GM12878 (cell line): ENCODE data around the gene RHOG. TPM values are rescaled to one million over a fixed set of nuclear protein-coding genes. Genes with fewer than 3 reads are reported as not detected.

Source experiments
- ETV6 ChIP-seq, 2 experiments: fragments of 450-650 bp in 1 of 2; IDR thresholded peaks in 1 of 2; conservative IDR thresholded peaks in 1 of 2; 2 replicates each; pipeline ENCODE4 v1.6.1; 2014; ENCODE audit warnings: antibody characterized with exemption in 1 of 2, borderline replicate concordance in 1 of 2, low read depth in 1 of 2, mild to moderate bottlenecking in 1 of 2, moderate library complexity in 1 of 2
- EZH2 ChIP-seq: IDR thresholded peaks from 2 replicates; pipeline ENCODE4 v1.6.1; 2012; ENCODE audit warnings: low read depth, mild to moderate bottlenecking, control low read depth, inconsistent platforms, low read length, borderline replicate concordance; ENCODE audit not compliant: control insufficient read depth
- MYC ChIP-seq: IDR thresholded peaks from 2 replicates; pipeline ENCODE4 v1.6.1; 2011; ENCODE audit warnings: mild to moderate bottlenecking, low read length, moderate library complexity, inconsistent platforms; ENCODE audit not compliant: insufficient read depth, insufficient replicate concordance, insufficient read length, severe bottlenecking
- RCOR1 ChIP-seq: conservative IDR thresholded peaks from 2 replicates; pipeline ENCODE4 v1.6.1; 2012; ENCODE audit warnings: low read depth, low read length, improper control_type of control experiment
- SMARCA5 ChIP-seq: fragments of 450-650 bp; IDR thresholded peaks from 2 replicates; pipeline ENCODE4 v1.6.1; 2017; ENCODE audit warnings: mild to moderate bottlenecking
- SUPT20H ChIP-seq: IDR thresholded peaks from 2 replicates; pipeline ENCODE4 v1.6.1; 2011; ENCODE audit warnings: low read depth, mild to moderate bottlenecking, low read length, moderate library complexity, borderline replicate concordance; ENCODE audit not compliant: control insufficient read depth
- ZNF24 ChIP-seq: fragments of 450-650 bp; IDR thresholded peaks from 2 replicates; pipeline ENCODE4 v1.6.1; 2017; ENCODE audit warnings: antibody characterized with exemption, mild to moderate bottlenecking
- ZSCAN29 ChIP-seq: fragments of 450-650 bp; IDR thresholded peaks from 2 replicates; pipeline ENCODE4 v1.6.1; 2017; ENCODE audit warnings: mild to moderate bottlenecking, moderate library complexity
- polyA plus RNA-seq, 11 experiments: library from polyadenylated mRNA; depleted of rRNA in 4 of 11; unstranded in 6 of 11; stranded (reverse) in 5 of 11; fragments of >200 nt; fragmentation: Nextera tagmentation in 4 of 11; fragmentation: Illumina TruSeq in 1 of 11; extraction: Ambion mirVana in 4 of 11; extraction: Trizol in 1 of 11; gene quantifications; 1 replicate in 1 of 11; 2 replicates in 10 of 11; pipeline versions ENCODE4 v1.2.1 to v1.2.3, GENCODE V29; 2011 to 2016; ENCODE audit warnings: inconsistent platforms in 2 of 11, missing spikeins in 2 of 11, low read depth in 1 of 11
- total RNA-seq, 4 experiments: library from RNA; depleted of rRNA in 3 of 4; stranded (reverse); fragments of >200 nt in 3 of 4; fragmentation: Illumina TruSeq in 1 of 4; extraction: Trizol in 1 of 4; gene quantifications; 2 replicates each; pipeline versions ENCODE4 v1.2.1 to v1.2.3, GENCODE V29; 2013 to 2021
- TF ChIP-seq, protein P1 (sequence below): fragments of 450-650 bp; IDR thresholded peaks from 2 replicates; pipeline ENCODE4 v1.6.1; 2018; ENCODE audit warnings: borderline replicate concordance, mild to moderate bottlenecking; ENCODE audit not compliant: partially characterized antibody
- TF ChIP-seq, protein P2 (sequence below): fragments of 450-650 bp; formaldehyde crosslinking; IDR thresholded peaks from 2 replicates; pipeline ENCODE4 v1.4.0; 2022; ENCODE audit warnings: mild to moderate bottlenecking, moderate library complexity
- TF ChIP-seq, protein P3 (sequence below): fragments of 450-650 bp; IDR thresholded peaks from 2 replicates; pipeline ENCODE4 v1.6.1; 2018; ENCODE audit warnings: mild to moderate bottlenecking, low read depth, moderate library complexity; ENCODE audit not compliant: partially characterized antibody
- TF ChIP-seq, protein P4 (sequence below): fragments of 450-650 bp; IDR thresholded peaks from 2 replicates; pipeline ENCODE4 v1.6.1; 2014; ENCODE audit warnings: mild to moderate bottlenecking
- TF ChIP-seq, protein P5 (sequence below): fragments of 450-650 bp; formaldehyde crosslinking; IDR thresholded peaks from 2 replicates; pipeline ENCODE4 v1.4.0; 2020; ENCODE audit warnings: mild to moderate bottlenecking, moderate library complexity

The RHOG gene
- total and polyA plus RNA-seq, 10 of the 15 experiments (the other 5 are each of a cell fraction or from before 2014, with no cell fraction given): 16.0 to 172 (median 94.8) TPM

DNA sequence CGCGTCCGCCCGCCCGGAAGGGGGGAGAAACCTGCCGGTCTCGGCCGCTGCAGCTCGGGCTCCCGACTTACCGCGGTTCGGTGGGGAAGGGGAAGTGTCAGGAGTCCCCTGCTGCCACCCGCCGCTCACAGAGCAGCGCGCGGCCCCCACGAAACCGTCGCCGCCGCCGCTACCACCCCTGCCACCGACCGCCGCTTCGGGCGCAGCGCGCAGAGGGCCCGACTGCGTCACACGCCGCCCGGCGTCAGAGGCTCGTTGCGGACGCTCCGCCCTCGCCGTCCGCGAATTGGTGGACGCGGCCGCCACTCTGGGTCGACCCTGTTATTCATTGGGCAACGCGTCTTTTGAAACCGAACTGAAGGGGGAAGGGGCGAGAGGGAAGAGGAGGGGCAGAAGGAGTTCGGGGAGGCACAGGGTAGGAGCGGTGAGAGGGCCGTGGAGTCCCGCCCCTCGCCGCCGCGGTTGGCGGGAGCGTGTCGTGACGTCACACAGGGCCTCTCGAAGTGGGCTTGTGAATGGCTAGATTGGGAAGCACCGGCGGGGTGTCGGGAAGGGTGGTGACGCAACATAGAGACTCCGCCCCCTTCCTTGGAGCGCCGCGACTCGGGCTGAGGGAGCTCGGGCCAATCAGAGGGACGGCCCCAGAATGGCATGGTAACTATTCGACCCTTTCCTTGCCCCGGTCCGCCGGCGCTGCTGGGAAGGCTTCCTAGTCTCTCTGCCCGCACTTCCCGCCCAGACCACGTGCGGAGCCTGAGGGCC is 43.2 kb downstream of the RHOG start, which contains the start of gene NUP98 (continued):
- TF ChIP-seq, protein P1, sequence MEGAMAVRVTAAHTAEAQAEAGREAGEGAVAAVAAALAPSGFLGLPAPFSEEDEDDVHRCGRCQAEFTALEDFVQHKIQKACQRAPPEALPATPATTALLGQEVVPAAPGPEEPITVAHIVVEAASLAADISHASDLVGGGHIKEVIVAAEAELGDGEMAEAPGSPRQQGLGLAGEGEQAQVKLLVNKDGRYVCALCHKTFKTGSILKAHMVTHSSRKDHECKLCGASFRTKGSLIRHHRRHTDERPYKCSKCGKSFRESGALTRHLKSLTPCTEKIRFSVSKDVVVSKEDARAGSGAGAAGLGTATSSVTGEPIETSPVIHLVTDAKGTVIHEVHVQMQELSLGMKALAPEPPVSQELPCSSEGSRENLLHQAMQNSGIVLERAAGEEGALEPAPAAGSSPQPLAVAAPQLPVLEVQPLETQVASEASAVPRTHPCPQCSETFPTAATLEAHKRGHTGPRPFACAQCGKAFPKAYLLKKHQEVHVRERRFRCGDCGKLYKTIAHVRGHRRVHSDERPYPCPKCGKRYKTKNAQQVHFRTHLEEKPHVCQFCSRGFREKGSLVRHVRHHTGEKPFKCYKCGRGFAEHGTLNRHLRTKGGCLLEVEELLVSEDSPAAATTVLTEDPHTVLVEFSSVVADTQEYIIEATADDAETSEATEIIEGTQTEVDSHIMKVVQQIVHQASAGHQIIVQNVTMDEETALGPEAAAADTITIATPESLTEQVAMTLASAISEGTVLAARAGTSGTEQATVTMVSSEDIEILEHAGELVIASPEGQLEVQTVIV: peak; percentile 37
- TF ChIP-seq MYC: peak; percentile 68
- TF ChIP-seq SMARCA5: peak; percentile 79
- TF ChIP-seq ZSCAN29: no peak
- TF ChIP-seq EZH2: no peak
- peak; percentile 15; the same call in 1 of the 2 replicates for TF ChIP-seq ZNF24
- TF ChIP-seq, protein P2, sequence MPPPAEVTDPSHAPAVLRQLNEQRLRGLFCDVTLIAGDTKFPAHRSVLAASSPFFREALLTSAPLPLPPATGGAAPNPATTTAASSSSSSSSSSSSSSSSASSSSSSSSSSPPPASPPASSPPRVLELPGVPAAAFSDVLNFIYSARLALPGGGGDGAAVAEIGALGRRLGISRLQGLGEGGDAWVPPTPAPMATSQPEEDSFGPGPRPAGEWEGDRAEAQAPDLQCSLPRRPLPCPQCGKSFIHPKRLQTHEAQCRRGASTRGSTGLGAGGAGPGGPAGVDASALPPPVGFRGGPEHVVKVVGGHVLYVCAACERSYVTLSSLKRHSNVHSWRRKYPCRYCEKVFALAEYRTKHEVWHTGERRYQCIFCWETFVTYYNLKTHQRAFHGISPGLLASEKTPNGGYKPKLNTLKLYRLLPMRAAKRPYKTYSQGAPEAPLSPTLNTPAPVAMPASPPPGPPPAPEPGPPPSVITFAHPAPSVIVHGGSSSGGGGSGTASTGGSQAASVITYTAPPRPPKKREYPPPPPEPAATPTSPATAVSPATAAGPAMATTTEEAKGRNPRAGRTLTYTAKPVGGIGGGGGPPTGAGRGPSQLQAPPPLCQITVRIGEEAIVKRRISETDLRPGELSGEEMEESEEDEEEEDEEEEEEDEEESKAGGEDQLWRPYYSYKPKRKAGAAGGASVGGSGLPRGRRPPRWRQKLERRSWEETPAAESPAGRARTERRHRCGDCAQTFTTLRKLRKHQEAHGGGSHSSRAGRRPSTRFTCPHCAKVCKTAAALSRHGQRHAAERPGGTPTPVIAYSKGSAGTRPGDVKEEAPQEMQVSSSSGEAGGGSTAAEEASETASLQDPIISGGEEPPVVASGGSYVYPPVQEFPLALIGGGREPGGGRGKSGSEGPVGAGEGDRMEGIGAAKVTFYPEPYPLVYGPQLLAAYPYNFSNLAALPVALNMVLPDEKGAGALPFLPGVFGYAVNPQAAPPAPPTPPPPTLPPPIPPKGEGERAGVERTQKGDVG: no peak
- TF ChIP-seq SUPT20H: no peak
- TF ChIP-seq, protein P3, sequence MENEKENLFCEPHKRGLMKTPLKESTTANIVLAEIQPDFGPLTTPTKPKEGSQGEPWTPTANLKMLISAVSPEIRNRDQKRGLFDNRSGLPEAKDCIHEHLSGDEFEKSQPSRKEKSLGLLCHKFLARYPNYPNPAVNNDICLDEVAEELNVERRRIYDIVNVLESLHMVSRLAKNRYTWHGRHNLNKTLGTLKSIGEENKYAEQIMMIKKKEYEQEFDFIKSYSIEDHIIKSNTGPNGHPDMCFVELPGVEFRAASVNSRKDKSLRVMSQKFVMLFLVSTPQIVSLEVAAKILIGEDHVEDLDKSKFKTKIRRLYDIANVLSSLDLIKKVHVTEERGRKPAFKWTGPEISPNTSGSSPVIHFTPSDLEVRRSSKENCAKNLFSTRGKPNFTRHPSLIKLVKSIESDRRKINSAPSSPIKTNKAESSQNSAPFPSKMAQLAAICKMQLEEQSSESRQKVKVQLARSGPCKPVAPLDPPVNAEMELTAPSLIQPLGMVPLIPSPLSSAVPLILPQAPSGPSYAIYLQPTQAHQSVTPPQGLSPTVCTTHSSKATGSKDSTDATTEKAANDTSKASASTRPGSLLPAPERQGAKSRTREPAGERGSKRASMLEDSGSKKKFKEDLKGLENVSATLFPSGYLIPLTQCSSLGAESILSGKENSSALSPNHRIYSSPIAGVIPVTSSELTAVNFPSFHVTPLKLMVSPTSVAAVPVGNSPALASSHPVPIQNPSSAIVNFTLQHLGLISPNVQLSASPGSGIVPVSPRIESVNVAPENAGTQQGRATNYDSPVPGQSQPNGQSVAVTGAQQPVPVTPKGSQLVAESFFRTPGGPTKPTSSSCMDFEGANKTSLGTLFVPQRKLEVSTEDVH: peak; percentile 84
- TF ChIP-seq, protein P4, sequence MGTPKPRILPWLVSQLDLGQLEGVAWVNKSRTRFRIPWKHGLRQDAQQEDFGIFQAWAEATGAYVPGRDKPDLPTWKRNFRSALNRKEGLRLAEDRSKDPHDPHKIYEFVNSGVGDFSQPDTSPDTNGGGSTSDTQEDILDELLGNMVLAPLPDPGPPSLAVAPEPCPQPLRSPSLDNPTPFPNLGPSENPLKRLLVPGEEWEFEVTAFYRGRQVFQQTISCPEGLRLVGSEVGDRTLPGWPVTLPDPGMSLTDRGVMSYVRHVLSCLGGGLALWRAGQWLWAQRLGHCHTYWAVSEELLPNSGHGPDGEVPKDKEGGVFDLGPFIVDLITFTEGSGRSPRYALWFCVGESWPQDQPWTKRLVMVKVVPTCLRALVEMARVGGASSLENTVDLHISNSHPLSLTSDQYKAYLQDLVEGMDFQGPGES: peak; percentile 87
- TF ChIP-seq ETV6 (conservative IDR thresholded peaks at IDR 0.05 in 1 of 2, IDR thresholded peaks at IDR 0.05 in 1 of 2; ENCODE audit: borderline replicate concordance in 1 of 2, low read depth in 1 of 2): no peak
- TF ChIP-seq, protein P5, sequence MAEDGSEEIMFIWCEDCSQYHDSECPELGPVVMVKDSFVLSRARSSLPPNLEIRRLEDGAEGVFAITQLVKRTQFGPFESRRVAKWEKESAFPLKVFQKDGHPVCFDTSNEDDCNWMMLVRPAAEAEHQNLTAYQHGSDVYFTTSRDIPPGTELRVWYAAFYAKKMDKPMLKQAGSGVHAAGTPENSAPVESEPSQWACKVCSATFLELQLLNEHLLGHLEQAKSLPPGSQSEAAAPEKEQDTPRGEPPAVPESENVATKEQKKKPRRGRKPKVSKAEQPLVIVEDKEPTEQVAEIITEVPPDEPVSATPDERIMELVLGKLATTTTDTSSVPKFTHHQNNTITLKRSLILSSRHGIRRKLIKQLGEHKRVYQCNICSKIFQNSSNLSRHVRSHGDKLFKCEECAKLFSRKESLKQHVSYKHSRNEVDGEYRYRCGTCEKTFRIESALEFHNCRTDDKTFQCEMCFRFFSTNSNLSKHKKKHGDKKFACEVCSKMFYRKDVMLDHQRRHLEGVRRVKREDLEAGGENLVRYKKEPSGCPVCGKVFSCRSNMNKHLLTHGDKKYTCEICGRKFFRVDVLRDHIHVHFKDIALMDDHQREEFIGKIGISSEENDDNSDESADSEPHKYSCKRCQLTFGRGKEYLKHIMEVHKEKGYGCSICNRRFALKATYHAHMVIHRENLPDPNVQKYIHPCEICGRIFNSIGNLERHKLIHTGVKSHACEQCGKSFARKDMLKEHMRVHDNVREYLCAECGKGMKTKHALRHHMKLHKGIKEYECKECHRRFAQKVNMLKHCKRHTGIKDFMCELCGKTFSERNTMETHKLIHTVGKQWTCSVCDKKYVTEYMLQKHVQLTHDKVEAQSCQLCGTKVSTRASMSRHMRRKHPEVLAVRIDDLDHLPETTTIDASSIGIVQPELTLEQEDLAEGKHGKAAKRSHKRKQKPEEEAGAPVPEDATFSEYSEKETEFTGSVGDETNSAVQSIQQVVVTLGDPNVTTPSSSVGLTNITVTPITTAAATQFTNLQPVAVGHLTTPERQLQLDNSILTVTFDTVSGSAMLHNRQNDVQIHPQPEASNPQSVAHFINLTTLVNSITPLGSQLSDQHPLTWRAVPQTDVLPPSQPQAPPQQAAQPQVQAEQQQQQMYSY: no peak
- TF ChIP-seq RCOR1: 0 out of 2 replicates have a peak, but pooled peaks have one; percentile 41
